Suprapubic skin (tissue), 4 donors: Measurements from ENCODE around the gene BCAT1.

Source experiments
- CTCF ChIP-seq, 2 donors: fragments of 200-600 bp in 1 of 2; fragments of 450-650 bp in 1 of 2; sonication (generic) in 1 of 2; IDR thresholded peaks; one replicate each; pipeline ENCODE4 v1.5.1; 2016 to 2019; ENCODE audit warnings: antibody characterized with exemption in 2 of 2, mild to moderate bottlenecking in 1 of 2, moderate library complexity in 1 of 2
- POLR2A ChIP-seq, 2 donors: fragments of 450-650 bp; IDR thresholded peaks; one replicate each; pipeline ENCODE4 v1.6.1; 2017; ENCODE audit warnings: antibody characterized with exemption in 2 of 2, mild to moderate bottlenecking in 2 of 2, moderate library complexity in 2 of 2
- POLR2AphosphoS5 ChIP-seq, 3 donors: sonication (generic); formaldehyde crosslinking; IDR thresholded peaks; one replicate each; pipeline ENCODE4 v1.6.1; 2017; ENCODE audit warnings: antibody characterized with exemption in 3 of 3

GRCh38 chr12:24881724-24882371, 67.1 kb downstream of the BCAT1 start:
- TF ChIP-seq CTCF (IDR thresholded peaks at IDR 0.05) = no peak
- TF ChIP-seq POLR2AphosphoS5 (IDR thresholded peaks at IDR 0.05) = no peak
- TF ChIP-seq POLR2A (IDR thresholded peaks at IDR 0.05) = no peak
